K562 (cell line): ENCODE data around the gene CXCL12. TPM values are rescaled to one million over a fixed set of nuclear protein-coding genes. Genes with fewer than 3 reads are reported as not detected.

Source experiments
- ATAC-seq: fragments of 200-7000 bp; cut with Tn5 transposase; 3 replicates; pipeline ENCODE4 v1.9.1; 2020; ENCODE audit warnings: moderate library complexity
- BruUV-seq: library from RNA; stranded (reverse); fragments of 400-500 nt; replicated peaks from 2 replicates; lab custom pipeline; 2021; lab: Mats Ljungman, UMichigan
- CTCF ChIA-PET: fragments of 300-600 bp; formaldehyde crosslinking; extraction: SDS; loops from one replicate; lab custom pipeline; 2021; ENCODE audit warnings: low intra/inter-chr PET ratio; lab: Yijun Ruan, JAX
- POLR2A ChIA-PET: fragments of 300-600, 350-650 bp; sonication (Branson Sonifier 250); formaldehyde crosslinking; extraction: SDS; loops from one replicate; lab custom pipeline; 2021; ENCODE audit warnings: antibody characterized with exemption, inconsistent platforms; lab: Yijun Ruan, JAX
- DNase-seq, 4 experiments: peaks; one replicate each; pipeline versions ENCODE4 v3.0.0 to v3.0.0-alpha.2; 2011 to 2018; ENCODE audit warnings: low spot score in 3 of 4, mixed read lengths in 3 of 4; ENCODE audit errors: extremely low read depth in 1 of 4
- FAIRE-seq: peaks from 2 replicates; lab custom pipeline; 2011; peaks lifted over from hg19 to GRCh38; lab: Jason Lieb, UNC
- H2AFZ ChIP-seq: 2 replicates; pipeline ENCODE4 v1.6.0; 2011; ENCODE audit warnings: low read depth, low read length, control low read depth, inconsistent platforms
- H3K27ac ChIP-seq: fragments of 200-600 bp; 3 replicates; pipeline ENCODE4 v1.8.0; 2011; ENCODE audit warnings: low read depth, mild to moderate bottlenecking, control low read depth, inconsistent platforms, low read length, moderate library complexity, mixed read lengths; ENCODE audit errors: extremely low read depth
- H3K27me3 ChIP-seq, 2 experiments: fragments of 300-600 bp in 1 of 2; 2 replicates in 1 of 2; 3 replicates in 1 of 2; pipeline versions ENCODE4 v1.6.0 to v1.8.0; 2011; ENCODE audit warnings: inconsistent platforms in 2 of 2, low read length in 2 of 2, mild to moderate bottlenecking in 1 of 2, mixed read lengths in 1 of 2, moderate library complexity in 1 of 2; ENCODE audit not compliant: control insufficient read depth in 2 of 2, insufficient read depth in 2 of 2
- H3K36me3 ChIP-seq: fragments of 300-600 bp; 3 replicates; pipeline ENCODE4 v1.8.0; 2011; ENCODE audit warnings: mild to moderate bottlenecking, low read length, inconsistent platforms; ENCODE audit not compliant: control insufficient read depth, insufficient read depth
- H3K4me1 ChIP-seq, 2 experiments: fragments of 200-600 bp in 1 of 2; replicated peaks in 1 of 2; 2 replicates in 1 of 2; 3 replicates in 1 of 2; pipeline versions ENCODE4 v1.5.1 to v1.8.0; 2011; ENCODE audit warnings: inconsistent platforms in 2 of 2, low read length in 2 of 2, mild to moderate bottlenecking in 1 of 2, mixed read lengths in 1 of 2, moderate library complexity in 1 of 2; ENCODE audit not compliant: control insufficient read depth in 2 of 2, insufficient read depth in 2 of 2
- H3K4me2 ChIP-seq: 2 replicates; pipeline ENCODE4 v1.6.1; 2011; ENCODE audit warnings: low read length, control low read depth, inconsistent platforms, mixed read lengths; ENCODE audit not compliant: insufficient read depth
- H3K4me3 ChIP-seq: fragments of 200-600 bp; sonication (generic), shearing (Covaris generic); 2 replicates; pipeline ENCODE4 v1.5.1; 2016; ENCODE audit warnings: control low read depth, inconsistent platforms
- H3K79me2 ChIP-seq: fragments of 200-600 bp; 3 replicates; pipeline ENCODE4 v1.8.0; 2011; ENCODE audit warnings: low read length, inconsistent platforms; ENCODE audit not compliant: control insufficient read depth, insufficient read depth
- H3K9ac ChIP-seq, 2 experiments: 2 replicates each; pipeline versions ENCODE4 v1.6.0 to v1.6.1; 2011; ENCODE audit warnings: low read depth in 2 of 2, low read length in 2 of 2, control low read depth in 1 of 2, inconsistent platforms in 1 of 2, mild to moderate bottlenecking in 1 of 2, mixed read lengths in 1 of 2; ENCODE audit not compliant: insufficient read depth in 1 of 2
- H3K9me1 ChIP-seq: one replicate; pipeline ENCODE4 v1.6.0; 2011; ENCODE audit warnings: inconsistent platforms, mild to moderate bottlenecking, low read length, moderate library complexity; ENCODE audit not compliant: control insufficient read depth, insufficient read depth
- H3K9me3 ChIP-seq: replicated peaks from 2 replicates; pipeline ENCODE4 v1.5.1; 2011; ENCODE audit warnings: low read depth, low read length, inconsistent platforms; ENCODE audit not compliant: control insufficient read depth, insufficient read depth
- H4K20me1 ChIP-seq: replicated peaks from 2 replicates; pipeline ENCODE4 v1.6.1; 2011; ENCODE audit warnings: low read length, inconsistent platforms, mixed read lengths; ENCODE audit not compliant: control insufficient read depth, insufficient read depth
- MAFG ChIP-seq: fragments of 450-650 bp; conservative IDR thresholded peaks from 2 replicates; pipeline ENCODE4 v1.6.1; 2016; ENCODE audit warnings: missing genetic modification characterization, missing compliant biosample characterization
- SIN3A ChIP-seq, 2 experiments: fragments of 150-350 bp in 1 of 2; IDR thresholded peaks; 2 replicates each; pipeline ENCODE4 v1.6.1; 2011 to 2016; ENCODE audit warnings: borderline replicate concordance in 2 of 2, low read depth in 2 of 2, low read length in 2 of 2, mild to moderate bottlenecking in 2 of 2, moderate library complexity in 2 of 2; ENCODE audit not compliant: control insufficient read depth in 1 of 2
- STAT5B ChIP-seq: fragments of 250-450 bp; sonication (Bioruptor Pico); IDR thresholded peaks from 2 replicates; pipeline ENCODE4 v1.8.0; 2021; ENCODE audit warnings: mild to moderate bottlenecking, inconsistent platforms
- ZFP36 ChIP-seq: fragments of 150-350 bp; IDR thresholded peaks from 2 replicates; pipeline ENCODE4 v1.6.1; 2018; ENCODE audit warnings: low read length, low read depth; ENCODE audit not compliant: partially characterized antibody
- ZNF143 ChIP-seq: sonication (generic); formaldehyde crosslinking; IDR thresholded peaks from 2 replicates; pipeline ENCODE4 v1.9.0; 2022; ENCODE audit warnings: mild to moderate bottlenecking, missing genetic modification reagents
- ZNF274 ChIP-seq: IDR thresholded peaks from 2 replicates; pipeline ENCODE4 v1.6.1; 2011; ENCODE audit warnings: low read depth, mild to moderate bottlenecking, low read length, moderate library complexity, borderline replicate concordance
- ZNF354B ChIP-seq: fragments of 250-450 bp; sonication (Bioruptor Pico); IDR thresholded peaks from 2 replicates; pipeline ENCODE4 v1.4.0; 2020
- WGBS: fragments of 100-300 bp; shearing (Covaris generic); methylation state at CpG from one replicate; pipeline ENCODE4 v1.1.6; 2016; ENCODE audit warnings: low coverage, mixed read lengths; ENCODE audit not compliant: insufficient coverage; ENCODE audit errors: missing lambda C conversion rate; 5-methylcytosine and 5-hydroxymethylcytosine counted together
- in situ Hi-C: fragments of 300-500 bp; cut with MboI; formaldehyde crosslinking; loops from 4 replicates; pipeline ENCODE4 v1.15.0; 2018; ENCODE audit warnings: inconsistent platforms, mixed read lengths
- intact Hi-C: fragments of 100-400 bp; cut with micrococcal nuclease; formaldehyde crosslinking; loops from 2 replicates; pipeline ENCODE4 v1.14.2; 2022
- polyA plus RNA-seq, 8 experiments: library from polyadenylated mRNA; depleted of rRNA in 4 of 8; stranded (reverse) in 5 of 8; unstranded in 3 of 8; fragments of >200 nt; fragmentation: Nextera tagmentation in 2 of 8; fragmentation: Illumina TruSeq in 1 of 8; extraction: Ambion mirVana in 2 of 8; extraction: Trizol in 1 of 8; gene quantifications; 2 replicates each; pipeline versions ENCODE4 v1.2.1 to v1.2.3, GENCODE V29; 2011 to 2014; ENCODE audit warnings: inconsistent platforms in 1 of 8, missing spikeins in 1 of 8
- total RNA-seq, 7 experiments: library from RNA; depleted of rRNA in 6 of 7; stranded (reverse); fragments of >200 nt in 6 of 7; fragmentation: Illumina TruSeq in 2 of 7; extraction: Trizol in 2 of 7; gene quantifications; 2 replicates each; pipeline versions ENCODE4 v1.2.1 to v1.2.3, GENCODE V29; 2011 to 2021; ENCODE audit warnings: low replicate concordance in 1 of 7
- TF ChIP-seq, protein P1 (sequence below), 2 experiments: fragments of 250-450 bp in 1 of 2; fragments of 450-650 bp in 1 of 2; sonication (Bioruptor Pico) in 1 of 2; IDR thresholded peaks; 2 replicates each; pipeline versions ENCODE4 v1.6.1 to v1.8.0; 2016 to 2021; ENCODE audit warnings: mild to moderate bottlenecking in 2 of 2, moderate library complexity in 2 of 2, missing compliant biosample characterization in 1 of 2, missing genetic modification characterization in 1 of 2

Gene CXCL12
- total and polyA plus RNA-seq, 9 of the 15 experiments (the other 6 are each of a cell fraction or from before 2014, with no cell fraction given), result 0.18 TPM; not detected in 8

DNA sequence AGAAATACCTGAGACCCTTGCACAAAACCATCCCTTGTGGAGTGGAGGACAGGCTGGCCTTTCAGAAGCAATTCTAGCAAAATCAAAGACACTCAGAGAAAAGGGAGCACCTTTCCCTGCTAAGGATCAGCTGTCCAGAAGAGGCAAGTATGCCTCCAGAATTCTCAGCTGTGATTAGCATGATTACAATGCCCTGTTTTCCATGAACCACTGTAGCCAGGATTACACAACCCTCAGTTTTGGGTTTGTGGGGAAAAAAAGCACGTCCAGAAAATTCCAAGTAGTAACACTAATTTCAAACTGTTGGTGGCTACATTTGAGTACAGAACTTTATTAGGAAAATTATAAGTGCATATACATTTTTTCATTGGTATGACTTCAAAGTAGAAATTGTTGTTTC, 15.0 kb downstream of the CXCL12 start:
- ATAC-seq (no peak), FAIRE-seq (no peak), DNase-seq (no peak)
- Histone ChIP-seq H3K4me3 (no peak overlapping the region), H3K27me3 (peaks cover 0 to 47% of the 10 kb centered on the region in 2 experiments; a peak in 2 of 5 replicates), H2AFZ (no peak overlapping the region), H3K36me3 (no peaks in the 10 kb centered on the region), H3K9me1 (no peaks in the 10 kb centered on the region), H3K79me2 (no peaks in the 10 kb centered on the region), H3K4me1 (no peaks in the 10 kb centered on the region), H3K27ac (no peak overlapping the region), H3K9ac (no peak overlapping the region), H3K4me2 (no peak overlapping the region), H3K9me3 (no peaks in the 10 kb centered on the region), H4K20me1 (0 out of 2 replicates have a peak, but pooled peaks cover 3% of the 10 kb centered on the region)
- ChIA-PET CTCF (no interaction called here), POLR2A (no interaction called here)
- in situ Hi-C loops, result no loop called here
- intact Hi-C loops, result no loop called here
- 9% methylated on average over 1 of the region's 1 CpG for WGBS
- no TSS peak for BruUV-seq
- TF ChIP-seq, protein P1, sequence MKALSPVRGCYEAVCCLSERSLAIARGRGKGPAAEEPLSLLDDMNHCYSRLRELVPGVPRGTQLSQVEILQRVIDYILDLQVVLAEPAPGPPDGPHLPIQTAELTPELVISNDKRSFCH (CRISPR knock-in tag; IDR thresholded peaks at IDR 0.05), result no peak
- TF ChIP-seq, protein P1 (tag; IDR thresholded peaks at IDR 0.05), result no peak
- no peak for TF ChIP-seq MAFG (tag)

DNA sequence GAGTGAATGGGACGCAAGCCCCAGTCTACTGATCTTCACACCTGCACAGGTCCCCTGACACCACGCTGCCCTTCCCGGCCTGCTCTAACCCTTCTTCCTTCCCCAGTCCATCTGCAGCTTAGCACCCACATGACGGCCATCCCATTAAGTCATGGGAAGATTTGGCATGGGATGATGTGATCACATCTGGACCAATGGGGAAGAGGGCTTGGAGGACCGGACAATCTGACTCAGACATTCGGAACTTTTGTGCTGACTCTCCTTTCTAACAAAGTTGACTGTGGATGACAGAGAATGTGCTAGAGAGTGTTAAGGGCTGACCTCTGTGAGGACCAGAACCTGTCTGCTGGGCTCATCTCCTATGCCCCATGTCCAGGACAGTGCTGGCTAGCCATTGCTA, 15.6 kb downstream of the CXCL12 start:
- TF ChIP-seq STAT5B (no peak), ZNF274 (no peak), ZNF354B (CRISPR knock-in tag) (no peak), SIN3A (IDR thresholded peaks at IDR 0.05; ENCODE audit: borderline replicate concordance in 2 of 2, control insufficient read depth in 1 of 2, low read depth in 2 of 2, low read length in 2 of 2) (no peak), ZFP36 (no peak), ZNF143 (no peak)
- TF ChIP-seq, all 486 proteins: peak for 0

More for the DNA sequence above, 15.6 kb downstream of the CXCL12 start:
- FAIRE-seq, result no peak
- Histone ChIP-seq H3K4me3 (no peak overlapping the region), H3K9me1 (no peaks in the 10 kb centered on the region), H3K36me3 (no peaks in the 10 kb centered on the region), H3K4me1 (no peaks in the 10 kb centered on the region), H3K9me3 (no peaks in the 10 kb centered on the region), H3K4me2 (no peak overlapping the region), H3K9ac (no peak overlapping the region), H2AFZ (no peak overlapping the region), H3K27ac (no peak overlapping the region), H3K79me2 (no peaks in the 10 kb centered on the region), H3K27me3 (peaks cover 0 to 45% of the 10 kb centered on the region in 2 experiments; a peak in 2 of 5 replicates), H4K20me1 (0 out of 2 replicates have a peak, but pooled peaks cover 3% of the 10 kb centered on the region)
- ATAC-seq, result no peak
- POLR2A ChIA-PET, result no interaction called here
- WGBS, result 3% methylated on average over 6 of the region's 6 CpGs
- intact Hi-C loops (no loop called here), in situ Hi-C loops (no loop called here)
- DNase-seq, result no peak
- CTCF ChIA-PET, result no interaction called here
- no TSS peak for BruUV-seq
